Skeletal muscle cell (primary cell): ENCODE results near the gene PRIMA1.

ENCODE experiments used
- DNase-seq: peaks from one replicate; pipeline ENCODE4 v3.0.0-alpha.2; 2010; ENCODE audit warnings: low read depth
- H3K4me3 ChIP-seq: 2 replicates; pipeline ENCODE4 v1.5.1; 2011; ENCODE audit warnings: low read depth, mild to moderate bottlenecking, control low read depth, low read length, moderate library complexity

The PRIMA1 gene

GRCh38 chr14:93765970-93766369 lies 22.3 kb downstream of the PRIMA1 start:
- H3K4me3 ChIP-seq, result no peak overlapping the region
- no peak for DNase-seq

GRCh38 chr14:93765155-93765554 lies 23.1 kb downstream of the PRIMA1 start:
- no peak overlapping the region for H3K4me3 ChIP-seq
- DNase-seq, result no peak

- no peak for DNase-seq
- no peak overlapping the region for H3K4me3 ChIP-seq
These were observed 24.1 kb downstream of the PRIMA1 start for GRCh38 chr14:93764211-93764659.

- no peak for DNase-seq
- H3K4me3 ChIP-seq, result no peak overlapping the region
These were observed 28.5 kb downstream of the PRIMA1 start for GRCh38 chr14:93759719-93760307.

- DNase-seq, result no peak
- no peak overlapping the region for H3K4me3 ChIP-seq
These were observed 31.1 kb downstream of the PRIMA1 start for GRCh38 chr14:93757206-93757605.

- no peak overlapping the region for H3K4me3 ChIP-seq
- no peak for DNase-seq
These were observed 34.6 kb downstream of the PRIMA1 start for GRCh38 chr14:93753647-93754046.

- no peak for DNase-seq
- H3K4me3 ChIP-seq, result no peak overlapping the region
These were observed 35.2 kb downstream of the PRIMA1 start for GRCh38 chr14:93752980-93753561.

- no peak for DNase-seq
- no peak overlapping the region for H3K4me3 ChIP-seq
These were observed 36.2 kb downstream of the PRIMA1 start for GRCh38 chr14:93751946-93752655.

- no peak for DNase-seq
- H3K4me3 ChIP-seq, result no peak overlapping the region
These were observed 39.2 kb downstream of the PRIMA1 start for GRCh38 chr14:93749076-93749420.

GRCh38 chr14:93748208-93749075 lies 39.8 kb downstream of the PRIMA1 start:
- no peak for DNase-seq
- no peak overlapping the region for H3K4me3 ChIP-seq

GRCh38 chr14:93747560-93747959 lies 40.7 kb downstream of the PRIMA1 start:
- no peak overlapping the region for H3K4me3 ChIP-seq
- no peak for DNase-seq

GRCh38 chr14:93747102-93747501 lies 41.2 kb downstream of the PRIMA1 start:
- H3K4me3 ChIP-seq, result no peak overlapping the region
- no peak for DNase-seq

- no peak overlapping the region for H3K4me3 ChIP-seq
- DNase-seq, result no peak
These were observed 42.5 kb downstream of the PRIMA1 start for GRCh38 chr14:93745603-93746273.

GRCh38 chr14:93744876-93745275 lies 43.4 kb downstream of the PRIMA1 start:
- H3K4me3 ChIP-seq, result no peak overlapping the region
- no peak for DNase-seq

GRCh38 chr14:93744176-93744575 lies 44.1 kb downstream of the PRIMA1 start:
- no peak for DNase-seq
- H3K4me3 ChIP-seq, result no peak overlapping the region

- DNase-seq, result no peak
- H3K4me3 ChIP-seq, result no peak overlapping the region
These were observed 44.8 kb downstream of the PRIMA1 start for GRCh38 chr14:93743270-93744060.

GRCh38 chr14:93742761-93743160 lies 45.5 kb downstream of the PRIMA1 start:
- DNase-seq, result no peak
- H3K4me3 ChIP-seq, result no peak overlapping the region

GRCh38 chr14:93741556-93742230 lies 46.6 kb downstream of the PRIMA1 start:
- DNase-seq, result no peak
- no peak overlapping the region for H3K4me3 ChIP-seq
